MM.1S (cell line): Measurements from ENCODE around the gene BARD1.

Experiments
- CTCF ChIP-seq: fragments of 300-600 bp; sonication (generic); IDR thresholded peaks from 2 replicates; pipeline ENCODE4 v1.5.1; 2016; ENCODE audit warnings: antibody characterized with exemption, low read length, mixed read lengths
- EZH2 ChIP-seq: fragments of 300-600 bp; sonication (generic); optimal IDR thresholded peaks from 2 replicates; pipeline ENCODE3; 2017; ENCODE audit warnings: low read depth, mild to moderate bottlenecking, antibody characterized with exemption, low read length, mixed read lengths

- no peak for TF ChIP-seq CTCF
- TF ChIP-seq EZH2, result no peak
Observed at GRCh38 chr2:214676421-214677089, 132.9 kb downstream of the BARD1 start.
